Rectal smooth muscle tissue (tissue), 1 donor: ENCODE data around the gene SLC7A5.
"Not testable (repeated sequence)": the region's sequence is repeated elsewhere in the genome, so short reads cannot be mapped to it uniquely, and the experiment has no call there.

Experiments used
- H3K27ac ChIP-seq: one replicate; pipeline ENCODE4 v1.7.0; 2013; ENCODE audit warnings: low read depth, low read length, inconsistent platforms
- H3K27me3 ChIP-seq: one replicate; pipeline ENCODE4 v1.7.0; 2013; ENCODE audit warnings: low read length; ENCODE audit not compliant: control insufficient read depth, insufficient read depth
- H3K36me3 ChIP-seq: one replicate; pipeline ENCODE4 v1.7.0; 2013; ENCODE audit warnings: low read length; ENCODE audit not compliant: control insufficient read depth, insufficient read depth
- H3K4me1 ChIP-seq: one replicate; pipeline ENCODE4 v1.7.0; 2013; ENCODE audit warnings: low read length; ENCODE audit not compliant: control insufficient read depth, insufficient read depth
- H3K4me3 ChIP-seq: one replicate; pipeline ENCODE4 v1.7.0; 2013; ENCODE audit warnings: low read length
- H3K9ac ChIP-seq: one replicate; pipeline ENCODE4 v1.7.0; 2013; ENCODE audit warnings: low read length

SLC7A5 gene

GRCh38 chr16:87823181-87823929 lies 46.0 kb downstream of the SLC7A5 start:
- no peak overlapping the region for H3K9ac ChIP-seq
- no peaks in the 10 kb centered on the region for H3K36me3 ChIP-seq
- H3K4me3 ChIP-seq, result no peak overlapping the region
- no peaks in the 10 kb centered on the region for H3K27me3 ChIP-seq
- H3K4me1 ChIP-seq, result no peaks in the 10 kb centered on the region
- no peak overlapping the region for H3K27ac ChIP-seq

DNA sequence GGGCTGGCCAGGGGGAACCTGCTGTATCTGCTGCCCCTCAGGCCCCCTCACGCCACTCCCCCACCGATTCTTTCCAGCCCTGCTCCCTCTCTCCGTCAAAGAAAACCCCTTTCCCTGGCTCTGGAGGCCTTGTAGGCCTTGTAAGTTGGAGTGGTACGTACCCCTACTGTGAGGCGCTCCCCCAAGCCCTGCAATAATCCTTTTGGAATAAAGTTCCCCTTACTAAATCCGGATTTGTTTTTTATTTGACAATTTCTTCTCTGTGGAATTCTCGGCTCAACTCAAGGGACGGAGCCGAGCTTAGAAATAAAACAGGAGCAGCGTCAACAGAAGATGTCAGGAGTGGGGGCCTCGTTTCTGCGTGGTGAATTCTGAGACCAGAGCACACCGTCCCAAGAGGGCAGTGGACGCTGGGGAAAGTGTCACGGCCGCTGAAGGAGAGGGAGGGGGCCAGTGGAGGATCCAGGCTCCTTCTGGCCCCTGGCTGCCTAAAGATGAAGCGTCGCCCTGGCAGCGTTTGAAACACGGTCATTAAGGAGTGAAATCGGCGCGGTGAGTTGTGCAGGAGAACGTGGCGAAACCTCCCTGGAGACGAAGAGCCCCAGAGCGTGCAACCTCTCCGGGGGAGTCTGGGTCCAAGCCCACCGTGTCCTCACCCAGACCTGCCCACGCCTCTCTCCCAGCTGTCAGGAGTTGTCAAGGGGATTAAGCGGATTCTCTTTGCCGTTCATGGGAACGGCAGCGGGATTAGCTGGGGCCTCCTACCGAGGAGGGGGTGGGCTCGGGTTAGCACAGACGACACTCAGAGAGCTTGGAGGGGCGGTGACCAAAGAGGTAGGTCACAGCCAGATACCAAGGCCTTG lies 47.0 kb downstream of the SLC7A5 start:
- Histone ChIP-seq H3K36me3 (no peaks in the 10 kb centered on the region), H3K27me3 (no peaks in the 10 kb centered on the region), H3K4me3 (no peak overlapping the region), H3K9ac (no peak overlapping the region), H3K4me1 (no peaks in the 10 kb centered on the region), H3K27ac (no peak overlapping the region)

DNA sequence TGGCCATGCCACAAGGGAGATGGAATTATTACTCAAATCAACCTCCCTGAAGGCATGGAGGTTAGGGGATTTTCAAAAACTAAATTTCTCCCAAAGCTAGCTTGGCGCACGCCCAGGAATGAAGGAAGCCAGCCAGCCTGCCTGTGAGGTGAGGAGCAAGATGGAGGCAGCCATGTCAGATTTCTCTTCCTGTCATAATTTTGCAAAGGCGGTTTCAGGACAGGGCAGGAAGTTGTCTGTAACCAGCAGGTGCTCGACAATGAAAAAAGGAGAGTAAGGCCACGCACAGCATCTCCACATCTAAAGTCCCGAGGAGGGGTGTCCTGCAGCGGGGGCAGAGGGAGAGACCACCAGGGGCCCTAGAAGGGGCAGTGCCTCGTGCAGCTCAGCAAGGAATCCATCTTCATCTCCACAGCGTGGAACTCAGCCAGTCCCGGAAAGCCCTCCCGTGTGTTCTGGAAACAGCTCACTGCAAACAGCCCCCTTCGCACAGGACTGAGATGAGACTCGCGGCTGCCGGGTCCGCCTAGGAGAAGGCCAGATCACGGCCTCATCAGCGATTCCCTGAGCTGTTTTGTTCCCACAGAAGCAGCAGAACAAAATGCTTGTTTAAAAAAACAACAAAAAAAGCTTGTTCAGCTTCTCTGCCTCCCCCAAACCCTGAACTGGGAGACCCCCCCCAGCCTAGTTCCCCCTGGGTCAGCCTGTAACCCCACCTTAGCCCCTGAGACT lies 47.8 kb downstream of the SLC7A5 start:
- no peak overlapping the region for H3K27ac ChIP-seq

GRCh38 chr16:87819983-87820382 lies 49.3 kb downstream of the SLC7A5 start:
- Histone ChIP-seq H3K36me3 (no peaks in the 10 kb centered on the region), H3K4me1 (no peaks in the 10 kb centered on the region), H3K4me3 (no peak overlapping the region), H3K9ac (no peak overlapping the region), H3K27ac (no peak overlapping the region), H3K27me3 (no peaks in the 10 kb centered on the region)

More for the DNA sequence above, 47.8 kb downstream of the SLC7A5 start:
- Histone ChIP-seq H3K36me3 (no peaks in the 10 kb centered on the region), H3K4me3 (no peak overlapping the region), H3K9ac (no peak overlapping the region), H3K4me1 (no peaks in the 10 kb centered on the region), H3K27me3 (no peaks in the 10 kb centered on the region)

DNA sequence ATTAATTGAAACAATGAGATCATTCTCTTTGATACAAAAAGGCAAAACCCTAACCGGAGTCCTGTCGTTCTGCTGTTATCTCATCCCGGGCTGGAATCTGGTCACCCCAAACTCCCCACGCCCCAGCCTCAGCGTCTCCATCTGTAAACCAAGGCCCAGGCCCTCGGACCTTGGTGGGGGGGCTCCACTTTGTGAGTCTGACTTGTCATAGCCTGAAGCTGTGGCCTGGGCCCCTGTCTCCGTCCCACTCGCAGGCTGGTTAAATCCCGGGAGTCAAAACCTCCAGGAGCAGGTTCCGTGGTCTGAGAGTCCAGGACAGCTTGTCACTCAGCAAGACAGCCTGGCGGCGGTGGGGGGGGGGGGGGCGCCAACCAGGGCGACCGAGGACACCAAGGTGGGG lies 50.0 kb downstream of the SLC7A5 start:
- Histone ChIP-seq H3K4me1 (no peaks in the 10 kb centered on the region), H3K27me3 (no peaks in the 10 kb centered on the region), H3K9ac (no peak overlapping the region), H3K27ac (no peak overlapping the region), H3K36me3 (no peaks in the 10 kb centered on the region), H3K4me3 (no peak overlapping the region)

- H3K27me3 ChIP-seq, result no peaks in the 10 kb centered on the region
- H3K36me3 ChIP-seq, result no peaks in the 10 kb centered on the region
- no peak overlapping the region for H3K4me3 ChIP-seq
- no peaks in the 10 kb centered on the region for H3K4me1 ChIP-seq
- H3K9ac ChIP-seq, result no peak overlapping the region
- H3K27ac ChIP-seq, result no peak overlapping the region
Observed at GRCh38 chr16:87818533-87819161, 50.7 kb downstream of the SLC7A5 start.

DNA sequence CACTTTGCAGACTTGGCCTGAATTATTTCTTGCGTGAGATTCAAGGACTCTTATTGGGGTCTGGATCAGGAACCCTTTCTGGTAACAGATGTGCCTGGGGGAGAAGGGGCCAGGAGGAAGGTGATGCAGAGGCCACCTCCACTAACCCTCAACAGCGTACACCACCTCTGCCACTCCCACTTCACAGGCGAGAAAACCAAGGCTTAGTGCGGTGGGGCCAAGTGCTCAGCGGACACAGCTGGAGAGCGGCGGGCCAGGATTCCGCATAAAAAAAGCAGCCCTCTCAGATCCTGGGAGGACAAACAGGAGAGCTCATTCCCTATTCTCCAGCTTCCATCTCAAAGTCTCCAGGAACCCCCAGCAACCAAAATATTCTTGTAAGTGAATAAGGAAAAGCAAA lies 51.4 kb downstream of the SLC7A5 start:
- H3K4me1 ChIP-seq, result no peaks in the 10 kb centered on the region

GRCh38 chr16:87817370-87817769 lies 51.9 kb downstream of the SLC7A5 start:
- H3K27me3 ChIP-seq, H3K27ac ChIP-seq, H3K4me1 ChIP-seq, H3K36me3 ChIP-seq, H3K4me3 ChIP-seq, H3K9ac ChIP-seq: not testable (repeated sequence)

More for the DNA sequence above, 51.4 kb downstream of the SLC7A5 start:
- no peaks in the 10 kb centered on the region for H3K27me3 ChIP-seq
- H3K27ac ChIP-seq, result no peak overlapping the region
- H3K36me3 ChIP-seq, result no peaks in the 10 kb centered on the region
- H3K9ac ChIP-seq, result no peak overlapping the region
- no peak overlapping the region for H3K4me3 ChIP-seq

DNA sequence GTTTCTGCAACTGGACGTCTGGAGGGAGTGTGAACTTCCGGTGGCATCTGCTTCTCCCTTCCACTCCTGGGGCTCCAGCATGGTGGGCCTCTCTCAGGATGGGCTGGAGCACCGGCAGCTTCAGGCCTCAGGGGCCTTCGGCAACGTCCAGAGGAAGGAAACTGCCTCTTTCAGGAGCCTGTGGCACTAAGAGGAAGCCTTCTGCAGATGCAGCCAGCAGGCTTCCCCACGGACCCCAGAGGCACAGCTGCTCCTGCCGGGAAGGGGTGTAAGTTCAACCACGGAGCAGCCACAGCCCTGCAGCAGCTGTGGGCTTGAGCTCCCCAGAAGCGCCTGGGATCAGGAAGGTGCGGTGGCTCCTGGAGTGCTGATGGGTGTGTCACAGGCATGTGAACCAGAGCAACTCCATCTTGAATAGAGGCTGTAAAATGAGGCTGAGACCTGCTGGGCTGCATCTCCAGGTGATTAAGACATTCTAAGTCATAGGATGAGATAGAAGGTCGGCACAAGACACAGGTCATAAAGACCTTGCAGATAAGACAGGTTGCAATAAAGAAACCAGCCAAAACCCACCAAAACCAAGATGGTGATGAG lies 52.7 kb downstream of the SLC7A5 start:
- Histone ChIP-seq H3K4me3 (no peak overlapping the region), H3K27ac (no peak overlapping the region), H3K9ac (no peak overlapping the region), H3K27me3 (no peaks in the 10 kb centered on the region), H3K36me3 (no peaks in the 10 kb centered on the region), H3K4me1 (no peaks in the 10 kb centered on the region)

DNA sequence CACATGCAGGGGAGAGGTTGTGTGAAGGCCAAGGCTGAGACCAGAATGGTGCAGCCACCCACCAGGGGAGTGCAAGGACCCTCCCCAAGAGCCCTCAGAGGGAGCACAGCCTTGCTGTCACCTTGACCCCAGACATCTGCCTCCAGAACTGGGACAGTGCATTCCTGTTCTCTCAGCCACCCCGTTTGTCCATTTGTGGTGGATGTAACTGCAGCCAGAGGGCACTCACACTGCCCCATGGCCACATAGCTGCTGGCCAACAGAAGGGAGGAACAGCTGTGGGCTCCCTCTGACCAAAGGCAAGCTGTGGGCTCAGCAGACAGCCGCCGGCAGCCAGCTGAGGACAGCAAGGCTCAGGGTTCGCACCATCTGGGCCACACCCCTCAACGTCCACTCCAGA lies 53.7 kb downstream of the SLC7A5 start:
- Histone ChIP-seq H3K4me1 (no peaks in the 10 kb centered on the region), H3K27ac (no peak overlapping the region), H3K9ac (no peak overlapping the region), H3K36me3 (no peaks in the 10 kb centered on the region), H3K27me3 (no peaks in the 10 kb centered on the region), H3K4me3 (no peak overlapping the region)

GRCh38 chr16:87812200-87812656 lies 57.1 kb downstream of the SLC7A5 start:
- Histone ChIP-seq H3K4me3 (no peak overlapping the region), H3K9ac (no peak overlapping the region), H3K27me3 (no peaks in the 10 kb centered on the region), H3K27ac (no peak overlapping the region), H3K36me3 (no peaks in the 10 kb centered on the region), H3K4me1 (peaks cover 2% of the 10 kb centered on the region)

DNA sequence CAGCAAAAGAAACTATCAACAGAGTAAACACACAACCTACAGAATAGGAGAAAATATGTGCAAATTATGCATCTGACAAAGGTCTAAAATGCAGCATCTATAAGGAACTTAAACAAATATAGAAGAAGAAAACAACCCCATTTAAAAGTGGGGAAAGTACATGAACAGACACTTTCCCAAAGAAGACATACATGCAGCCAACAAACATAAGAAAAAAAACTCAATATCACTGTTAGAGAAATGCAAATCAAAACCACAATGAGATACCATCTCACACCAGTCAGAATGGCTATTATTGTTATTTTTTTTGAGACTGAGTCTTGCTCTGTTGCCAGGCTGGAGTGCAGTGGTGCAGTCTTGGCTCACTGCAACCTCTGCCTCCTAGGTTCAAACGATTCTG lies 57.9 kb downstream of the SLC7A5 start:
- H3K27ac ChIP-seq, H3K4me1 ChIP-seq, H3K4me3 ChIP-seq, H3K9ac ChIP-seq, H3K36me3 ChIP-seq, H3K27me3 ChIP-seq: not testable (repeated sequence)
